22Rv1 (cell line): ENCODE data around the gene C1QTNF4.

Experiments
- CTCF ChIP-seq: fragments of 450-650 bp; IDR thresholded peaks from 2 replicates; pipeline ENCODE4 v1.5.1; 2017; ENCODE audit warnings: mild to moderate bottlenecking
- ZFX ChIP-seq: fragments of 450-650 bp; IDR thresholded peaks from 2 replicates; pipeline ENCODE4 v1.6.1; 2017; ENCODE audit warnings: antibody characterized with exemption, borderline replicate concordance

DNA sequence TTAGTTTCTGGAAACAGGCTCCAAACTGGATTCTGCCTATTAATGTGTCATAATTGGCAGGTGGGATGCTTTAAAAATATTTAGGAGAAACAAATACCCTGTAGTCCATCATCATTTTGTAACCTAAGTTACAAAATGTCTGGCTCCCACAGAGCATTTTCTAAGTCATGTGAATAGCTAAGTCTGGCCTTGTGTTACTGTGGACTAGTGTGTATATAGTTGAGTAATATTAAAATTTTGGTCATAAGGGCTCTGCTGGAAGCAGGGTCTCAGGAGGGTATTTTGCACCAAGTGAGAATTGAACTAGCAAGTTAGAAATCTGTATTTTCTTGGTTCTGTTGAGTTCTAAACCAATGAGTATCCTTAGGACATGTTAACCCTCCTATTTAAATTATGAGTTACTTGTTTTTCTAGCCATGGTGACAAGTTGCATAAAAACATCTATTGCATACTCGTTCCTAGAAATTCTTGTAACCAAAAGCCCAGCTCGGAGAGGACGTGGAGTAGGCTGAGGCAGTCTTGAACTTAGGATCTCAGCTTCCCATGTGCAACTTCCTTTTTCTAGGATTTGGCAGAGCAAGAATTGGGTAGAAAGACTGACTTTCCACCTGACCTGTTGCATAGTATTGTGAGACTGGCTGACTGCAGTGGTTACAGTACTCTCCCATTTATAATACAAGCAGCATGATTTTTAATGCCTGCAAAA is 23.4 kb downstream of the C1QTNF4 start:
- TF ChIP-seq CTCF: no peak
- no peak for TF ChIP-seq ZFX
